ENCODE data around the gene TTC39C. TPM values are rescaled to one million over a fixed set of nuclear protein-coding genes. Genes with fewer than 3 reads are reported as not detected.
"Not testable (repeated sequence)": the region's sequence is repeated elsewhere in the genome, so short reads cannot be mapped to it uniquely, and the experiment has no call there.

Gene TTC39C
- total RNA-seq, 1 experiment from 2014 or later, result 24.0 TPM

GRCh38 chr18:24027156-24027827 is 12.7 kb downstream of the TTC39C start:
- ChIA-PET POLR2A (ENCODE audit: low non-redundant PET) (no interaction called here), CTCF (no interaction called here)
- H3K4me3 ChIP-seq (ENCODE audit: low read depth, low read length, poor library complexity, severe bottlenecking), result no peak overlapping the region
- no peaks in the 10 kb centered on the region for H3K27me3 ChIP-seq (replicated peaks; ENCODE audit: insufficient read depth, low read depth, low read length, poor library complexity)
- BruUV-seq (replicated peaks), result no TSS peak
- intact Hi-C loops (cut with micrococcal nuclease; ENCODE audit: unreplicated experiment), result no loop called here
- H3K27ac ChIP-seq (ENCODE audit: low read depth, low read length, poor library complexity, severe bottlenecking), result peak overlapping the region; percentile 22
- H3K36me3 ChIP-seq (ENCODE audit: insufficient read depth, low read length, poor library complexity, severe bottlenecking), result no peaks in the 10 kb centered on the region
- no peak for TF ChIP-seq EZH2 (IDR thresholded peaks at IDR 0.05; ENCODE audit: borderline replicate concordance, low read depth, low read length, poor library complexity, severe bottlenecking)
- TF ChIP-seq, protein P1, sequence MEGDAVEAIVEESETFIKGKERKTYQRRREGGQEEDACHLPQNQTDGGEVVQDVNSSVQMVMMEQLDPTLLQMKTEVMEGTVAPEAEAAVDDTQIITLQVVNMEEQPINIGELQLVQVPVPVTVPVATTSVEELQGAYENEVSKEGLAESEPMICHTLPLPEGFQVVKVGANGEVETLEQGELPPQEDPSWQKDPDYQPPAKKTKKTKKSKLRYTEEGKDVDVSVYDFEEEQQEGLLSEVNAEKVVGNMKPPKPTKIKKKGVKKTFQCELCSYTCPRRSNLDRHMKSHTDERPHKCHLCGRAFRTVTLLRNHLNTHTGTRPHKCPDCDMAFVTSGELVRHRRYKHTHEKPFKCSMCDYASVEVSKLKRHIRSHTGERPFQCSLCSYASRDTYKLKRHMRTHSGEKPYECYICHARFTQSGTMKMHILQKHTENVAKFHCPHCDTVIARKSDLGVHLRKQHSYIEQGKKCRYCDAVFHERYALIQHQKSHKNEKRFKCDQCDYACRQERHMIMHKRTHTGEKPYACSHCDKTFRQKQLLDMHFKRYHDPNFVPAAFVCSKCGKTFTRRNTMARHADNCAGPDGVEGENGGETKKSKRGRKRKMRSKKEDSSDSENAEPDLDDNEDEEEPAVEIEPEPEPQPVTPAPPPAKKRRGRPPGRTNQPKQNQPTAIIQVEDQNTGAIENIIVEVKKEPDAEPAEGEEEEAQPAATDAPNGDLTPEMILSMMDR (conservative IDR thresholded peaks at IDR 0.05; ENCODE audit: low read depth, low read length), result no peak
- H3K9me3 ChIP-seq (ENCODE audit: low read depth, low read length, poor library complexity, severe bottlenecking), result no peaks in the 10 kb centered on the region
- H3K4me1 ChIP-seq (ENCODE audit: insufficient read depth, low read length, poor library complexity, severe bottlenecking), result peaks cover 19% of the 10 kb centered on the region
- peak; percentile 91 for DNase-seq (ENCODE audit: low spot score)

DNA sequence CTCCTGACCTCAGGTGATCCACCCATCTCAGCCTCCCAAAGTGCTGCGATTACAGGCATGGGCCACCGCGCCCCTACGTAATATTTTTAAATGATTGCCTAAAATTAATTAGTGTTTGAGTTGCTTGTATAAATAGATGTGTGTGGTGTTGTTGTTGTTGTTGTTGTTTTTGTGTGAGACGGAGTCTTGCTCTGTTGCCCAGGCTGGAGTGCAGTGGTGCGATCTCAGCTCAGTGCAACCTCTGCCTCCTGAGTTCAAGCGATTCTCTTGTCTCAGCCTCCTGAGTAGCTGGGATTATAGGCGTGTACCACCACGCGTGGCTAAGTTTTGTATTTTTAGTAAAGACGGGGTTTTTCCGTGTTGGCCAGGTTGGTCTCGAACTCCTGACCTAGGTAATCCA is 14.4 kb downstream of the TTC39C start:
- H3K9me3 ChIP-seq (ENCODE audit: low read depth, low read length, poor library complexity, severe bottlenecking); CTCF ChIA-PET; H3K27me3 ChIP-seq (replicated peaks; ENCODE audit: insufficient read depth, low read depth, low read length, poor library complexity); DNase-seq (ENCODE audit: low spot score); H3K4me3 ChIP-seq (ENCODE audit: low read depth, low read length, poor library complexity, severe bottlenecking); H3K36me3 ChIP-seq (ENCODE audit: insufficient read depth, low read length, poor library complexity, severe bottlenecking); POLR2A ChIA-PET (ENCODE audit: low non-redundant PET); BruUV-seq (replicated peaks); H3K27ac ChIP-seq (ENCODE audit: low read depth, low read length, poor library complexity, severe bottlenecking); intact Hi-C loops (cut with micrococcal nuclease; ENCODE audit: unreplicated experiment): not testable (repeated sequence)
- peaks cover 14% of the 10 kb centered on the region for H3K4me1 ChIP-seq (ENCODE audit: insufficient read depth, low read length, poor library complexity, severe bottlenecking)

GRCh38 chr18:24031318-24031717 is 16.8 kb downstream of the TTC39C start:
- TF ChIP-seq, protein P1 (conservative IDR thresholded peaks at IDR 0.05; ENCODE audit: low read depth, low read length), result no peak
- no peak for TF ChIP-seq EZH2 (IDR thresholded peaks at IDR 0.05; ENCODE audit: borderline replicate concordance, low read depth, low read length, poor library complexity, severe bottlenecking)
- Histone ChIP-seq H3K4me3 (ENCODE audit: low read depth, low read length, poor library complexity, severe bottlenecking) (no peak overlapping the region), H3K9me3 (ENCODE audit: low read depth, low read length, poor library complexity, severe bottlenecking) (no peaks in the 10 kb centered on the region), H3K36me3 (ENCODE audit: insufficient read depth, low read length, poor library complexity, severe bottlenecking) (no peaks in the 10 kb centered on the region), H3K27ac (ENCODE audit: low read depth, low read length, poor library complexity, severe bottlenecking) (no peak overlapping the region), H3K4me1 (ENCODE audit: insufficient read depth, low read length, poor library complexity, severe bottlenecking) (peaks cover 12% of the 10 kb centered on the region), H3K27me3 (replicated peaks; ENCODE audit: insufficient read depth, low read depth, low read length, poor library complexity) (no peaks in the 10 kb centered on the region)
- CTCF ChIA-PET, result no interaction called here
- POLR2A ChIA-PET (ENCODE audit: low non-redundant PET), result no interaction called here
- no peak for DNase-seq (ENCODE audit: low spot score)
- BruUV-seq (replicated peaks), result no TSS peak
- intact Hi-C loops (cut with micrococcal nuclease; ENCODE audit: unreplicated experiment), result no loop called here

- no TSS peak for BruUV-seq (replicated peaks)
- CTCF ChIA-PET, result no interaction called here
These were observed 17.4 kb downstream of the TTC39C start for GRCh38 chr18:24031916-24032315.

More at GRCh38 chr18:24031916-24032315, 17.4 kb downstream of the TTC39C start:
- H3K4me3 ChIP-seq (ENCODE audit: low read depth, low read length, poor library complexity, severe bottlenecking), result no peak overlapping the region
- H3K9me3 ChIP-seq (ENCODE audit: low read depth, low read length, poor library complexity, severe bottlenecking), result no peaks in the 10 kb centered on the region
- intact Hi-C loops (cut with micrococcal nuclease; ENCODE audit: unreplicated experiment), result no loop called here
- H3K27ac ChIP-seq (ENCODE audit: low read depth, low read length, poor library complexity, severe bottlenecking), result no peak overlapping the region
- no peak for TF ChIP-seq EZH2 (IDR thresholded peaks at IDR 0.05; ENCODE audit: borderline replicate concordance, low read depth, low read length, poor library complexity, severe bottlenecking)
- TF ChIP-seq, protein P1 (conservative IDR thresholded peaks at IDR 0.05; ENCODE audit: low read depth, low read length), result no peak
- H3K4me1 ChIP-seq (ENCODE audit: insufficient read depth, low read length, poor library complexity, severe bottlenecking), result peaks cover 12% of the 10 kb centered on the region
- no peak for DNase-seq (ENCODE audit: low spot score)
- H3K27me3 ChIP-seq (replicated peaks; ENCODE audit: insufficient read depth, low read depth, low read length, poor library complexity), result no peaks in the 10 kb centered on the region
- POLR2A ChIA-PET (ENCODE audit: low non-redundant PET), result no interaction called here
- no peaks in the 10 kb centered on the region for H3K36me3 ChIP-seq (ENCODE audit: insufficient read depth, low read length, poor library complexity, severe bottlenecking)
